ENCODE results near the gene SORBS1.
A peak's percentile ranks its signal among the peaks of the same experiment; 100 is the strongest.

The SORBS1 gene

GRCh38 chr10:95435548-95436279 is 125.5 kb downstream of the SORBS1 start:
- DNase-seq (ENCODE audit: low spot score), result no peak

GRCh38 chr10:95434583-95434982 is 126.6 kb downstream of the SORBS1 start:
- DNase-seq (ENCODE audit: low spot score), result no peak

DNA sequence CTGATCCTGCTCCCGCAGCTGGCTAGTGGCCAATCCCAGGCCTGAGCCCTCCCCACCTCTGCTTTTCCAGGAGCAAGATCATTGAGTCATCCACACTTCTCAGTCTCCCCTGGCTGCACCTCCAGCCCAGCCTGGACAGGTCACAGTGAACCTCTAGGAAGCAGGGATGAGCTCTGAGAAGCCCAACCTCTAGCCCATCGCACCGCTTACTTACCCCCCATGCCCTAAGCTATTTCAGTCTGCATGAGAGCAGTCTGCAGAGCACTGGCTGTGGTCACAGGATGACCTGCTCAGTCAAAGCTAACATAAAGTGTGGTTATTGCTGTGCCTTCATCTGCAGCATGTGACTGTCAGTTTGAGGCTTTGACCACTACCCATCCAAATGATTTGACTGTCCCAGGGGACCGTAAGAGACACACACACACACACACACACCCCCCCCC is 129.2 kb downstream of the SORBS1 start:
- DNase-seq (ENCODE audit: low spot score), result peak; percentile 90

DNA sequence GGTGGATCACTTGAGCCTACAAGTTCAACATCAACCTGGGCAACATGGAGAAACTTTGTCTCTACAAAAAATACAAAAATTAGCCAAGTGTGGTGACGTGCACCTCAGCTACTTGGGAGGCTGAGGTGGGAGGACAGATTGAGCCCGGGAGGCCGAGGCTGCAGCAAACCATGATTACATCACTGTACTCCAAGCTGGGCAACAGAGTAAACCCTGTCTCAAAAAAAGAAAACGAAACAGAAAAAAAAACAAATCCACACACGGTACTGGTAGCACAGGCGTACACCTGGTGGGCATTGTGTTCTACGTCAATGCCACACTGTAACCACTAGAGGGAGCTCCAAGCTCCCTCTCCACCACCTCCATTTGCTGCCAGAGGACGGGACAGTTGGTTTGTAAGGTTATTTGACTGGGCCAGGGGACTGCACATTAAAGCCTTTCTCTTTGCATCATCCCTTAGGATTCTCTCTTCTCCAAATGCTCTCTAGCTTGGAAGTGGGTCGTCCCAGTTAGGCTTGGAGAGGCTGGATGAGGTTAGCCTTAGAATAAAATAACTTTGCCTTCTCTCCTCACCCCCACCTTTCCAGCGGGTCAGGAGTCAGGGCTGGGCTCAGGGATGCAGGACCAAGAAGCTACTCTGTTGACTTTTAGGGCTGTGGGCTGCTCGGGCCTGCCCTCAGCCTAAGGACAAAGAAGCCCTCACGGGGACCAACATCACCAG is 130.8 kb downstream of the SORBS1 start:
- DNase-seq (ENCODE audit: low spot score), result peak; percentile 73

- DNase-seq (ENCODE audit: low spot score), result peak; percentile 47
Measured at GRCh38 chr10:95429639-95430038, 131.5 kb downstream of the SORBS1 start.

- DNase-seq (ENCODE audit: low spot score), result no peak
Measured at GRCh38 chr10:95428701-95429100, 132.5 kb downstream of the SORBS1 start.

- no peak for DNase-seq (ENCODE audit: low spot score)
Measured at GRCh38 chr10:95426482-95426881, 134.7 kb downstream of the SORBS1 start.

DNA sequence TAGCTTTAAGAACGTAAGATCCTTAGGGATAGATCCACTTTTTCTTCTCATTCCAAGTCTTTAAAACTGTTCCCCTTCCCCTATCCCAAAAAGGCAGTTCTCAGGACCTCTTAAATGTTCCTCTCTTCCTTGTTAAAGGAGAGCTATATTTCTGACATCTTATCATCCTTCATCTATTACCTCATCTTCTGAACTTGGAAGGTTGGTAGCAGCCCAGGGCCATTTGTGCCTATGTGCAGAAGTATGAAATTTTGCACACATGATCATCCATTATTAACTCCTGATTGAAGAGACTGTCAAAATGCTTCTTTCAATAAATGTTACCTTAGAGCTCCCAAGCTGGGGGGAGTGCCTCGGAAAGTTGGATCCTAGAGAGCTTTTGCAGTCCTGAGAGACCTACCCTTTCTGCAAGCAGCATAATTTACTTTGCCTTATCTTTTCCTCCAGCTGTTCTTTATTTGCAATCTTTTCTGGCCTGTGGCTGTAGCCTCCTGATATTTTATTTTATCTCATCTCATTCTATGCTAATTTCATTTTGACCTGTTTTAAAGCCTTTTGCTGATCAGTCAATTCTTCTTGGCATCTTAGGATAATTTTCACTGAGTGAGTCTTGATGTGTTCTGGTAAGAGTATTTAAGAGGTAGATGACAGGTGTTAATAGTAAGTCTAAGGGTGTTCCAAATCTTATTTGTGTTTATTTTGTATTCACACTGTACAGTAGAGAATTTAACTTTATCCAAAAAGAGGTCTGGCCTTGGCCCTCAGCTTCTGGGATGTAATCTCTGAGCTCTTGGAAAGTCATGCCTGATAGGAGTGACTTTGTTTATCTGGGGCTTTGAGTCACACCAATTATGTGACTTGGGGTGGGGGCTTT is 135.3 kb downstream of the SORBS1 start:
- DNase-seq (ENCODE audit: low spot score), result no peak

GRCh38 chr10:95423164-95424005 is 137.8 kb downstream of the SORBS1 start:
- peak; percentile 81 for DNase-seq (ENCODE audit: low spot score)

DNA sequence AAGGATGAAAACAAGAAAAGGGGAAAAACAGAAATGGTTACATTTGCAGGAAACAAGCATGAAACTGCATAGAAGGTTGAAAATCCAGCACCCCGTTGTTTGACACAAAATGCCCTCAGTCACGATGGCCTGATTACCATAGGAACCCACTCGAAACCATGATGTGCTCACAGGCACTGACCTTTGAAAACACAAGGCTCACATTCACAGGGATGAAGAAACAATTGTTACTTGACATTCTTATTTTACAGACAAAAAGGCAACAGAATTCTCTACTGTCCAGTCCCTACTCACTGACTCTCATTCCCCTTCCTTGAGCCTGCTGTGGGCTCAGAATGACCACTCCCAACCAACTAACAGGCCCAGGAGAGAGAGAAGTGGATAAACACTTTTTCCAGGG is 138.9 kb downstream of the SORBS1 start:
- DNase-seq (ENCODE audit: low spot score), result no peak

DNA sequence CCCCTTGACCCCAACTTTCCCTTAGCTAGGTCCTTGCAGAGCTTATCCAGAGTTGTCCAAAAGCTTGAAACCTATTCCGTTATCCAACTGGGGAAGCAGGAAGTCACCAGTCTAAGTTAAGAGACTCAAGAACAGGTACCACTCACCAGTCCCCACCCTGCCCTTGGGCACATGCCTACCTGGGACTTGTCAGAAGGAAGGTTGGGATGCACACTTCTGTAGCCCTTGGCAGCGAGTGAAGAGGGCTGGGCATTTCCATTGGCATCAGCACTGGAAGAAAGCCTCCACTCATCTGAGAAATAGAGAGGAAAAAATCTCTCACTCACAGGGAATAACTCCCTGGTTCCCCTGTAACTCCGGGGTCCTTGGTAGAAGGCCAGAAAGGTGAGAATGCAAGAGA is 139.4 kb downstream of the SORBS1 start:
- DNase-seq (ENCODE audit: low spot score), result no peak

DNA sequence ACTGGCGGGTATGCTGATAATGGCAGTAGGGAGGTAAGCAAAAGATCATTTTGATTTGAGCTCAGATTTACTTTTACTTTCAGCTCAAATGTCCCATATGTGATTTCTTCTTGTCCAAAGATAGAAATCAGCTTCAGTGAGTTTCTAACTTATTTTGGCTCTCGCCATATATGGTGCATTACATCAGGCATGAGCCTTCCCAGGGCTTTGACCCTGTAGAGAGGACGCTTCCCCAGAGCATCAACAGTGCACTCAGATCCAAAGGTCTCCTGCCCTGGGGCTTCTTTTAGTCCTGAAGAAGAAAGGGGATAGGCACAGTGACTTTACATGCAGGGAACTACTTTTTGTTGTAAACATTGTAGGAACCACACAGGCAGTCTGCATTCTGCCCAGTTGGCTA is 141.8 kb downstream of the SORBS1 start:
- no peak for DNase-seq (ENCODE audit: low spot score)

DNA sequence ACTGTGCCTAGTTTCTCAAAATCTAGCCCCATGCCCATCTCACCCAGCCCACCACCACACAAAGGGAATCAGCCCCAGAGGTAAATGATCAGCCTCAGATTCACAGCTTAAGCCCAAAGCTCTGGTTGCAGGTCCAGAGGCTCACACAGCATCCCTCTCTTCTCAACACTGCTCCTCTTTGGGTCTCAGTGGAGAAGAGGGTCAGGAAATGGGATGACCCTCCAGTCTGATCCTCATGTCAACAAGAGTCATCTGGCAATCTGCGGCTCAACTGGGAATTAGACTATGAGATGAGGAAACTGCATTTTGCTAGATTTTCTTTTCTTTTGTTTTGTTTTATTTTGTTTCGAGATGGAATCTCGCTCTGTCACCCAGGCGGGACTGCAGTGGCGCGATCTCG is 144.2 kb downstream of the SORBS1 start:
- no peak for DNase-seq (ENCODE audit: low spot score)

DNA sequence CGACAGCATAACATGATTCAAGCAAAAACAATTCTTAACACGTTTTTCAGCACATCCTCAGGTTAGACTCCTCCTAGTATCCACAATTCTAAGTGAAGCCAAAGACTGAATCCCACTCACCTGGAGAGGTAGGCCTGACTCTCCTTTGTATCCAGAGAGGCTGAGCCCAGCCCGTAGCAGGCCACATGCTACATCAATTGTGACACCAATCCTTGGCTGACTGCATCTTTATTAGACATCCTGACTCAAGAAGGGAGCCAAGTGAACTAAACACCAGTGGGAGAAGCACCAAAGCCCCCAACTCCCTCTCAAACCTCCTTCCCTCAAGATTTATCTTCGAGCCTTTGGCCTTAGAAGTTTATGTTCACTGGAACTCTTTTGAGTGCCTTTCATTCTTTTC is 144.9 kb downstream of the SORBS1 start:
- DNase-seq (ENCODE audit: low spot score), result no peak

DNA sequence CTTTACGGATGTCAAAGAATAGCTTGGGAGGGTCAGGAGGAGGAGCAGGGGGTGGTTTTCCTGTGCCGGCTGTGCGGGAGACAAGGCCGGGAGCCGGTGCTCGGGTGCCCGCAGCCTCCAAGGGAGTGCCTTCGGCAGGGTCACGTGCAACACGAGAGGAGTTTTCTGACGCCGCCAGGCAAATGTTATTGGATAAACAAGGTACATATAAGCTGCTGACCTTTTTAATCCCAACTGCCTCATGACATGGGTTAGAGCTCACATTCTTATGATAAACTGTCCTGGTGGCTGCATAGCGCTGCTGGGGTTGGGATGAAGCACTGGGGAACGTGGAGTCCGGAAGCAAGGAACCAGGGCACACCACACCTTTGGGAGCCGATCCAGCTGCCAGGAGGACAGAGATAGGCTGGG is 145.5 kb downstream of the SORBS1 start:
- no peak for DNase-seq (ENCODE audit: low spot score)

DNA sequence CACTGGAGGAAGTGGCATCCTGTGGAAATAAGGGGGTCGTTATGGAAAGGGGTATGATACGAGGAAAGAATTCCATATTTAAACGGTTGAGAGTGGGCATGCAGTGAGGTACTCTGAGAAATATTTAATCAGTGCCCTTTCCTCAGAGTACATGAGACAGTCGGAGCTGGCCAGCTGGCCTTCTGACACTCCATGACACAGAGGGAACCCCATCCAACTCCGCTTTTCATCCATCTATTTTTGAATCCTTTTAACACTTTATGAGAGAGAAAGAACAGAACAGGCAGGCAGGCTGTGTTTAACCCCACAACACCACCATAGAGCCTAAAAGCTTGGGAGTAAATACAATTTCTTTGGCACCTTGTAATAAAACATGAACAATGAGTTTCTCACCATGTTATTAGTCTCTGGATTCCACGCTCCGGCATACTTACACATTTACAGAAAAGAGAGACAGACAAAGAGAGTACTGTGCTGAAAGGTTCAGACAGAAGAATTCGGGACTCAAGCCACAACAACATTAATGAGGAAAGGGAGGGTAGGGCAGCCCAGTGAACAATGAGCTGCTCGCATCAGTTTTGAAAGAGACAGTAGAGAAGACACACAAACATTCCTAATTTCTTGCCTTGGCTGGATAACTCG is 146.2 kb downstream of the SORBS1 start:
- DNase-seq (ENCODE audit: low spot score), result no peak

DNA sequence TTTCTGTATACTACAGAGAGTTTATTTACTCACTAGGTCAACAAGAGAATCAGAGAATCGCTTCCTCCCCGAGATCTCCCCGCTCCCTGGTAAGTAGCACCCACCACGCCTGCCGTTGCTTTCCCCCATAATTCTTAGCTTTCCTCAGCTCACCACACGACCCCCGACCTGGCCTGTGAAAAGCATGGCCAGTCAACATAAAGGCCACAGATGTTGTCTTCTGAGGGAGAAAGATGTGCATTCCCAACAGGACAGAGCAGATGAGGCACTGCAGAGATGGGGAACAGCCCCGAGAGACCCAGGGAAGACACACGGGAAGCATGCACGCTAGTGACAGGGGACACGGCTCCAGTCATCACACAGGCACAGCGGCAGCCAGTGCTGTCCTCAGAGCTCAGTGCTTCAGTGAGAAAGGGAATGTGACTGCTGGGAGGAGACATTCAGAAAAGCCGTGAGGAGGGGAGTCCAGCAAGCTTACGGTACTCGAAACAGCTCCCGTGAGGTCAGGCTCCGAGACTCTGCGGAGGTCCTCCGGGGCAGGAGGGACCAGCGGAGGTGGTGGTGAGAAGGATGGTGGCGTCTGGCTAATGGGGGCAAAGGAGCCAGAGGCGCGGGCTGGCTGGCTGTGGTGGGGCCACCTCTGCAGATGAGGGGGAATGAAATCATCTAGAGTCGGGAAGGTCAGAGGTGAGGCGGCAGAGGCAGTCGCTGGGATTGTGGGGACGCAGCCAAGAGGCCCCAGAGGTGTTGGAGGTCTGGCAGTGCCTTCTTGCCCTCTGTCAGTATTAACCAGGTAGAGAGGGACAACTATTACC is 146.9 kb downstream of the SORBS1 start:
- DNase-seq (ENCODE audit: low spot score), result no peak

GRCh38 chr10:95413588-95413987 is 147.6 kb downstream of the SORBS1 start:
- DNase-seq (ENCODE audit: low spot score), result no peak

DNA sequence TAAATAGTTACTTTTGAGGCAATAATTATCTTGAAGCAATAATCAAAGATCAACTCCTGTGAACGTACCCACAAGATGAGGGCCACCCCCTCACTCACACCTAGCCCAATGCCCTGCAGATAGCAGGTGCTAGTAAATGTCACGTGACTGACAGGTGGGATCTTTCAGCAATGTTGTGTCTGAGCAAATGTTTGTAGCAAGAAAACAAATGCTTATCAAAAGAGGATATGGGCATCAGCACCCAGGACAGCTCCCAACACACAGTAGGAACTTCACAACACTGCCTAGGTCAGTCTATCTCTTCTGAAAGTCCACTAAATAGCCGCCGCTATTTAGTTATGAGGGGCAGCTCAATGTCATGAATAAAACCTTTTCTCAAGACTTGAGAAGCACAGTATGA is 149.5 kb downstream of the SORBS1 start:
- no peak for DNase-seq (ENCODE audit: low spot score)
